B cell (primary cell): ENCODE data around the gene DNHD1.

Experiments
- CTCF ChIP-seq: fragments of 200-600 bp; IDR thresholded peaks from one replicate; pipeline ENCODE4 v1.8.0; 2022; ENCODE audit warnings: antibody characterized with exemption, mild to moderate bottlenecking
- EZH2 ChIP-seq: IDR thresholded peaks from 2 replicates; pipeline ENCODE4 v1.6.1; 2012; ENCODE audit warnings: borderline replicate concordance, low read depth, mild to moderate bottlenecking, moderate library complexity, low read length; ENCODE audit not compliant: insufficient read depth, poor library complexity, severe bottlenecking

DNA sequence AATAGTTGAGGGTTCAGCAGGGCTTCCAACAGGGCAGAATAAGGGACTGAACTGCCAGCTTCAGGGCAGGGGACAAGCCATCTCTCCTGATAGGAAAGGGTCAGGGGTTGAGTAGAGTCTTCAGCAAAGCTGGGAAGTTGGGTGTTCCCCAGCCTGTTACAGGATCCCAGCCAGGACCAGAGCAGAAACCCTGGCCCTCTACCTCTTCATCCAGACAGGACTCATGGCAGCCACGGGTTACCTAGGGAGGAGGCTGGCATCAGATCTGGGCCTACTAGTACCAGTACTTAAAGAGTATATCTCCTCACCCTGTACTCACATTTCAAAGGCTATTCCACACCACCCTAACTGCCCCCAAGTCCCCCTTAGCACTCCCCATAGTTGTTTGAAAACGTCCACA, 117.4 kb downstream of the DNHD1 start:
- no peak for TF ChIP-seq CTCF
- no peak for TF ChIP-seq EZH2
